HUDEP-2 (cell line): Measurements from ENCODE around the gene PANX2.
"Not testable (repeated sequence)": the region's sequence is repeated elsewhere in the genome, so short reads cannot be mapped to it uniquely, and the experiment has no call there.

ENCODE experiments used
- DNase-seq, 76 experiments: peaks; one replicate each; lab custom pipeline; 2025; ENCODE audit not compliant: unreplicated experiment in 76 of 76; lab: John Stamatoyannopoulos, UW

Gene PANX2

GRCh38 chr22:50147258-50148165, 23.0 kb upstream of the PANX2 start:
- not testable (repeated sequence) for DNase-seq

- no peak for DNase-seq
Observed at GRCh38 chr22:50148166-50148500, 22.4 kb upstream of the PANX2 start.

- peak in 56 of 76 experiments; percentile 9 to 72 (median 46) for DNase-seq
Observed at GRCh38 chr22:50148991-50149721, 21.4 kb upstream of the PANX2 start.

GRCh38 chr22:50150161-50151129, 20.1 kb upstream of the PANX2 start:
- DNase-seq, result no peak

- DNase-seq, result no peak
Observed at GRCh38 chr22:50151571-50152537, 18.7 kb upstream of the PANX2 start.

- no peak for DNase-seq
Observed at GRCh38 chr22:50153056-50153755, 17.3 kb upstream of the PANX2 start.

- no peak for DNase-seq
Observed at GRCh38 chr22:50153756-50154140, 16.8 kb upstream of the PANX2 start.

- no peak for DNase-seq
Observed at GRCh38 chr22:50157709-50158375, 12.7 kb upstream of the PANX2 start.

GRCh38 chr22:50160947-50161346, 9.6 kb upstream of the PANX2 start:
- DNase-seq, result no peak

- no peak for DNase-seq
Observed at GRCh38 chr22:50161508-50162390, 8.8 kb upstream of the PANX2 start.

- DNase-seq, result peak in 11 of 76 experiments; percentile 12 to 60 (median 32)
Observed at GRCh38 chr22:50162391-50162956, 8.1 kb upstream of the PANX2 start.

- DNase-seq, result no peak
Observed at GRCh38 chr22:50165436-50166123, 5.0 kb upstream of the PANX2 start.

- DNase-seq, result no peak
Observed at GRCh38 chr22:50167689-50168489, 2.6 kb upstream of the PANX2 start.

- DNase-seq, result peak in 12 of 76 experiments; percentile 17 to 44 (median 30)
Observed at GRCh38 chr22:50168490-50169180, 1.9 kb upstream of the PANX2 start.

- no peak for DNase-seq
Observed at GRCh38 chr22:50169181-50169759, 1.3 kb upstream of the PANX2 start.
